Caki2 (cell line): ENCODE data around the gene ARNT2. TPM values are rescaled to one million over a fixed set of nuclear protein-coding genes. Genes with fewer than 3 reads are reported as not detected.

Experiments used
- DNase-seq: peaks from one replicate; pipeline ENCODE4 v3.0.0-alpha.2; 2015; ENCODE audit warnings: low read depth
- in situ Hi-C: cut with HindIII; loops from 2 replicates; pipeline ENCODE4 v1.10.0; 2016; ENCODE audit warnings: low sequenced_read_pairs, low pct_unique_long_range_greater_than_20kb, mixed read lengths
- total RNA-seq: library from RNA; depleted of rRNA; stranded (reverse); fragments of >200 nt; shearing (Covaris generic); gene quantifications from 2 replicates; pipeline ENCODE4 v1.2.3, GENCODE V29; 2014; ENCODE audit warnings: low replicate concordance

ARNT2 gene
- total RNA-seq, 1 experiment from 2014 or later = 26.3 TPM

DNA sequence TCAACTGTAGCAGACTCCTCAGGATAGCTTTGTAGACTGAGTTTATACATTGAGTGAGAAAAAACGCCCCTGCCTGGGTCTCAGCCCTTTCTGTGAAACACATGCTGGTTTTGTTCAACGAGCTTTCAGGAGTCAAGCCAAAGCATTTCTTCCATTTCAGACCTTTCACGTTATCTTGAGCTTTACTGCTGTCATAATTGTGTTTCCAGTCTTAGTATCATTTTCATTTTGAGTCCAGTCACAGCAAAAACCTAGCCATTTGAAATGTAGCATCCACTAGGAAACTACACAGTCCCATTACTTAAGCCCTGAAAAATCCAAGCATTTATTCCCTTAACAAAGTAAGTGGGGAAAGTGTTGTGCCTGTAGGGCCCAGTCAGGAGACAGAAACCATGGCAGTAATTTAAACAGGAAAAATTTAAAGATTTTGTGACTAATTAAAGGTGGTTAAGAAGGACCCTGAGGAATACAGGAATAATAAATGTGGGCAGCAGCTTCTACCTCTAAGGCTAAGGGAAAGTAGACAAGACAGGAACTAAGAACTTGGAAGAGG lies 180.9 kb downstream of the ARNT2 start:
- DNase-seq = no peak
- in situ Hi-C loops = no loop called here

DNA sequence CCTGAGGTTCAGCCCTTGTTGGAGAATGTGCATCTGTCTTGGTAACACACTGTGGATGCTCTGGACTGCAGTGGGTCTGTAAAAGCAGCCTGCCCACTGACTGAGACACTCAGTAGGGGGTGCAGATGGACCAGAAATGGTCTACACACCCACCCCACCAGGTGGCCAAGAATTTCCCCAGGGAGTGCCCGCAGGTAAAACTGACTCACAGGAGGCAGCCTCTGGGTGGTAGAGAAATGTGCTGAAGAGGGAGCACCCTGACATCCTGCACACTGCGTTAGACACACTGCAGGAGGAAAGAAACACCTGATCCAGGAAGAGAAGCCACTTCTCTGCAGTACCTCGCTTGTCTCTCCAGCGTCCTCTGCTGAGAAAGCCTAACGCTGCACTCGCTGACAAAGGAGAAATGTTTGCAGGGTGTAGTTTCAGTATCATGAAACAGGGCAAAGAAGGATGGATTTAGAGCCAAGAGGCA lies 181.4 kb downstream of the ARNT2 start:
- DNase-seq = no peak
- in situ Hi-C loops = no loop called here

DNA sequence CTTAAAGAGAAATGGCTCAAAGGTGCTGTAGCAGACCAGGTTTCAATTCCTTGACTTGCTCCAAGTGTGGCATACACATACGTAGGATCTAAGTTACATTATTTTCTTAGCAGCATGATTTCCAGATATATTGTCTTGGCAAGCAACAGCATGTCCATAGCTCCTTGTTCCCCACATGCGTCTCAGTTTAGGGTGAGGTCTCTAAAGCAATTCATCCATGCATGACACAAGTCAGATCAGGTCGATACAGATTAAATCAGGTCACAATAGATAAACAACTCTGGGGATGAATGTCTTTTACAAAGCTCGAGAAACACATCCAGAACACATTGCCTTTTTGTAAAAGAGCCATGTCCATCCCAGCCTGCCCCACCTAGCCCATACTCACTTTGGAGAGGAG lies 182.0 kb downstream of the ARNT2 start:
- in situ Hi-C loops = no loop called here
- no peak for DNase-seq

DNA sequence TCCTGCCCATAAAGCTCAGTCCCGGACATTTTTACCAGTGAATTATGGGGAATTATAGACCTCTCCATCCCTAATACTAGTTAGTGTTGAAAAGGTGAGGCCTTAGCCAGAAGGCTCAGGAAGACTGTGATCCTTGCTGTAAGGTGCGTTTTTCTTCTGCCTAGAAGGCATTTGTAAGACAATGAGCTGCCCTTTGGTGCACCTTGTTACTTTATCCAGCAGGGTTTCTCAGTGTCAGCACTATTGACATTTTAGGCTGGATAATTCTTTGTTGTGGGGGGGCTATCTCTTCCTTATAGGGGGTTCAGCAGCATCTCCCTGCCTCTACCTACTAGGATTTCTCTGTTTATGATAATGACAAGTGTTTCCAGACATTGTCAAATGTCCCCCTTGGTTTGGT lies 182.8 kb downstream of the ARNT2 start:
- in situ Hi-C loops = no loop called here
- no peak for DNase-seq

DNA sequence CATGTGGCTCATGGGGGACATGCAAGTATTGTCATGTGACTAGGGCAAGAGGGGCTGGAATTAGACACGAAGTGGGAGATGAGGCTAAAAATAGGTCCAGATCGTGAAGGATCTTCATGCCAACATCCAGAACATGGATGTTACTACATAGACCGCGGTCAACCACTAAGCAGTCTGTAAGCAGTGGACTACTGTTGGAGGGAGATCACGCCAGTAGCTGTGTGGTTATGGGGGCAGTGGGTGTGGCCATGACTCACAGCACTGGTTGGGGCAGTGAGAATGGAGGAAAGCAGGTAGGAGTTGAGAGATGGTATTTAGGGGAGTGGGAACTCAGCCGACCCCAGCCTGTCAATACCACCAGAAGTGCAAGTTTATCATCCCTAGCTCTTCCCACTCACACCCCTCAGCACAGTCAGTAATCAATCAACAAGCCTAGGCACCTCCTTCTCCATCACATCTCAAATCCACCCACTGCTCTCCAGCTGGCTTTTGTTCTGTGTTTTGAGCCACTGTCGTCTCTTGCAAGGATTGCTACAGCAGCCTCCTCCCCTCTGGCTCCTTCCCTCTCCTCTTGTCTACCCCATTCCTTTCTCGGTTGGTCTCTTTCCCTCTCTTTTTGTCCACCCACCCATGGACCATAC lies 183.8 kb downstream of the ARNT2 start:
- no peak for DNase-seq
- in situ Hi-C loops = no loop called here

DNA sequence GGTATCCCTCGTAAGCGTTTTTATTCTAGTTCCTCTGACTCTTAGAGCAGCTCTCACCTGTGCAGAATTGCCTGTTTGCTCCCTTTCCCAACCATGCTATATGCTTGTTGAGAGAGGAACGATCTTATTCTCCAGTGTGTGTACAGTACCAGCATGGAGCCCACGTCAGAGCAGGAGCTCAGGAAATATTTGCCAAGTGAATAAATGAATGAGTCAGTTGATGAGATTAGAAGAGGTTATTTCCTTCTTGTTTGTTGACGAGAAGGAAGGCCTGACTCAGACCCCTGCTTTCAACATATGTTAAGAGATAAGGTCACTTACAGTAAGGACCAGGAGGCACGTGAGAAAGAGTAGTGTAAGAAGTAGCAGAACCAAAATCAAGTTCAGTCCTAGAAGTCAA lies 184.6 kb downstream of the ARNT2 start:
- DNase-seq = no peak
- in situ Hi-C loops = no loop called here

DNA sequence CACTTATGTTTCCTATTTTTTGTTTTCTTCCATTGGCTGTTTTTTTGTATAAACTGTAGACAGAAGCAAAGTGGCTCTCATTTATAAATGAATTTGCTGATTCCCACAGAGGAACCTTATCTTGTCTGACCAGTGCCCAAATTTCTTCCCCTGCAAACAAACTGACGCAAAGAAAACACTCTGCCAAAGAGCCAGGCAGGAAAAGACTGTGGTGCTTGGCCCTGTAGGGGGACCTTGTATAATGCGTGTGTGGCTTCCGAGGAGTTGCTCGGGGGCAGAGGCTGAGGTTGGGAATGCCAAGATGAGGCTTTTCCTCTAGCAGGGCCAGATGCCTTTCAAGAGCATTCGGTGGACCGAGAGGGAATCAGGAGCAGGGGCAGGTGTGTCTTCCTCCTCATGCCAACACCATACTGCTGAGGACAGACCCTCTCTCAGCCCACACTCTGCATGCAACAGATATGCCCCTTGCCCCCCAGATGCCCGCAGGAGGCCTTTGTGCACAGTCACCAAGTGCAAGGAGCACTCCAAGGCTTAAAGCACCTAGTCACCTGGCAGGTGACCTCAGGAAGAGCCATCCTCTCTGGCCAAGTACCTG lies 186.7 kb downstream of the ARNT2 start:
- no peak for DNase-seq
- in situ Hi-C loops = no loop called here

DNA sequence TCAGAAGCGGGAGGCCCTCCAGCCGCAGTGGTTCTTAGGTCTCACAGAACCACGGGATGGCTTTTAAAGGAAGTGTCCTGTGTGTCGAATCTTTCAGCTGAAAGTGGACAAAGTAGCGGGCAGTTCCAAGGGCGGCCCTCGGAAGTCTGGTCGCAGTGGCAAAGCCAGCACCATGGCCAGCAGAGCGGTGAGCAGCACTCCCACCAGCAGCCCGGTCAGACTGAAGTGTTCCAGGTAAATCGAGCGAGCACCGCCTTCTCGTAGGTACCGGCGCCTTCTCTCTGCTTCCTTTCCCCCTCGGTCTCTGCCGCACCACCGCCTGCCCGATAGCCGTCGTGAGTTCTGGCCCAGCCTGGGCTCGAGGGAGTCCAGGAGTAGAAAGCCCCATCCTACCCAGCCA lies 187.3 kb downstream of the ARNT2 start:
- in situ Hi-C loops = no loop called here

DNA sequence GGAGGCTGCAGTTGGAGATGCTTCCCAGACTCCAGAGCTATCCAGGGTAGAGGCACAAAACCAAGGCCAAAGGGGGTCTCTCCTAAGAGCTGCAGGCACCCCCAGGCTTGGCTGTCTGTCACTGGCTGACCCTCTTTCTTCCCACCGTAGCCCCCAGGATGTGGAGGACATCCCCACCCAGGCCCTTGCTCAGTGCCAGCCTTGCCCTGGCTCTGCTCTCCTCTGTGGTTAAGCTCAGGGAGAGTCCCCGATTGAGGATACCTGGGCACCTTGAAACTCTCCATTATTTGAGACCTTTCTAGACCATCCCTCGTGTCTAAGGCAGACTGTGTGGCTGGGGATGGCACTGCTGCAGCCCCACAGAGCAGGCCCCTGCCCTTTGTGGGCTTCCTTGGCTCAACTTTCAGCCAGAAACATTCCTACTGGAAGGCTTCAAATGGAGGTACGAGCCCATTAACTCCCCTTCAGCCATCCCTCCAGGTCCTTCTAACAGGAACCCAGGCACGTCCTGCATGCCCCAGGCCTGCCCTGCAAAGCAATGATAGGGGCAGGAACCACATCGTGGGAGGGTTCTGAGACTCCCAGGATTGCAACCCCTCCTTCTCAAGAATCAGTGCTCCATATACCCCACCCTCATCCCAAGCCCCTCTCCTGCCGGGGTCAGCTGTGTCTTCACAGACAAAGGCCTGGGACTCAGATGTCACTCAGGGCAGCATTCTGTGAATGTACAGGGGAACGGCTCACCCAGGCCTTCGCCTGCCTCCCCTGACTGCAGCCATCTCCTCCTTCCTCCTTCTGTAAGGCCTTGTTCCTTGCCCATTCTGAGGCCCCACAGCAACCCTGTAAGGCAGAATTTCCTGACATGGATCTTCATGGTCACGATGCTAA lies 188.0 kb downstream of the ARNT2 start:
- no peak for DNase-seq
- in situ Hi-C loops = no loop called here

More for the DNA sequence above, 187.3 kb downstream of the ARNT2 start:
- no peak for DNase-seq

DNA sequence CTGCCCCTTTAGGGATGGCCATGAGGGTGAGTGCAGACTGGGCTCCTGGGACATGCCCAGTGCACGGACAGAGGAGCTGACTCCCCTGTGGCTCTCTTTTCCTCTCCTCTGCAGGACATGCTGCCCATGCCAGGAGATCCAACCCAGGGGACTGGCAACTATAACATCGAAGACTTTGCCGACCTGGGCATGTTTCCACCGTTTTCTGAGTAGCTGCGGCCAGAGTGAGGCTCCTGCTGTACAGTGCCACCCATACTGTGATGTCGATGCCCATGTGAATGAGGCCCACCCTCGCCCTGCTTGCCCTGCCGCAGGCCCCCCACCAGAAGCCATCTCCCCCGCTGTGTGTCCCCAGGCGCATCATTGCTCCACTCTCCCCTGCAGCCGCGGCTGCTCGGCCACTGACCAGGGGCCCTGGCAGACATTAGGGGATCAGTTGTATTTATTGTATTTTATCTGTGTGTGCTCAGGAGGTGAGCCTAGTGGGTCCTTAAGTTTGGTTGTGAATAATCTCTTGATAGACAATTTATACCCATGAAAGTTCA lies 189.4 kb downstream of the ARNT2 start:
- in situ Hi-C loops = no loop called here
- DNase-seq = no peak

DNA sequence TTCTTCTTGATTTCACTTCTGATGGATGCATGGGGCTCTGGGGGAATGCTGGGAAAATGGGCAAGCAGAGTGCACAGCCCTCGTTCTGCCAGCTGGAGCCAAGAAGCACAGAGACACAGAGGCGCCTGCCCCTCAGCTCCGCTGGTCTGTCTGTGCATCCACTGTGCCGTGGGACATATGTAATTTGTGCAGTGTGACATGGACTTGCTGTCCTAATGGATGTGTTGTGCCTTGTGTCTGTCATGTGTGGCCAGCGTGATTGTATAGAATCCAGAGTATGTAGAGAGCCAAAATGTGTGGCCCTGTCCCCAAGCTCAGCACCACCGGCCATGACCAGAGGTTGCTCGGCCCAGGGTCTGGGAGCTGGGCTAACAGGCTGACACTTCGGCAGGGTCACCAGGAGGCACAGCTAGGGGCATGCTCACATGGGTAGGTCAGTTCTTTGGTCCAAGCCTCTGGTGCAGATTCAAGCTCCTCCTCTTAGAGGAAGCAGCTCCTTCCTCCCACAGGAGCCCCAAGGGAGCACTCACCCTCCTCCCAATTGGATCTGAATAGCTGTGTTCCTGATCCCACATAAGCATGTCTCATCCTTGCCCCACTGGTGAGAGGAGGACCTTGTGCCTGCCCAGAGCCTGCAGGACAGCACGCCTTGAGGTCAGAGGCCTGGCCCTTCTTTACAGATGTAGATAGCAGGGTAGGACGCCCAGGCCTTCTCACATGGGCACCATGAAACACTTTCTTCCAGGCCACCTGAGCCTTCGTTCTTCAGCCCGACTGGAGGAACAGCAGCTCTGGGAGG lies 190.1 kb downstream of the ARNT2 start:
- in situ Hi-C loops = no loop called here
- no peak for DNase-seq

DNA sequence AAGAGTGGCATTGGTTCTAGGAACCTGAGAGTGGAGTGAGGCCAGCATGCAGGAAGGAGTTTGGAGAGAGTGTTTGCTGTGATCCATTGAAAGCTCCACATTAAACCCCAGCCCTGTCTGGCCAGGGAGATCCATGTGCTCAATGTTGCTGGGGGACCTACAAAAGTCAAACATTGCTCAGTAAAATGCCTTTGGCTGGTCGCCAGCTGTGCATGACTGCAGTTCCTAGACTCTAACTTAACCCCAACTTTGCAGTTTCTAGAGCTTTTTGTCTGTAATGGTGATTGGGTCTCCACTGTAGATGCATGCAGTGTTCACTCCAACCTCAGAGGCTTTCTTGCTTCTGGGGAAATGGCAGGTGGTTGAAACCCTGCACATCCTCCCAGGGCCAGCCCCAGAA lies 191.2 kb downstream of the ARNT2 start:
- in situ Hi-C loops = no loop called here
- no peak for DNase-seq

DNA sequence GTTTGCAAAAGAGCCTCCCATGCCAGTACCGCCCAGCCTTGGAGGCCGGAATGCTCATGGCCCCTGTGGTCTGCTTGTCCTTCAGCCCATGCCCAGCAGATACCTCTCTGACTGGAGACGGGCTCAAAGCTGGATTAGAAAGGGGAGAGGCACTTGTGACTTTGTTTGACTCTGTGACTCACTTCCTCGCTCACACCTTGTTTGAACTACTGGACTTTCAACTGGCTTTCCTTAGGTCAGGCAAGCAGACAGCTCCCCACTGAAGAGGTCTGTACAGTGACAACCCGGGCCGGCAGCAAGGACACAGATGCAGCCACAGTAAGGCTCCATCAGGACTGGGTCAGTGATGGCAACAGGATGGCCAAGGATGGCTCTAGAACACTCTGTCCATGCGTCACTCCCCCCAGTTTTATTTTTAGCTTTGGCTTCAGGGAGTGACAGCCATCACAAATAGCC lies 192.4 kb downstream of the ARNT2 start:
- in situ Hi-C loops = no loop called here
- DNase-seq = peak; percentile 14

DNA sequence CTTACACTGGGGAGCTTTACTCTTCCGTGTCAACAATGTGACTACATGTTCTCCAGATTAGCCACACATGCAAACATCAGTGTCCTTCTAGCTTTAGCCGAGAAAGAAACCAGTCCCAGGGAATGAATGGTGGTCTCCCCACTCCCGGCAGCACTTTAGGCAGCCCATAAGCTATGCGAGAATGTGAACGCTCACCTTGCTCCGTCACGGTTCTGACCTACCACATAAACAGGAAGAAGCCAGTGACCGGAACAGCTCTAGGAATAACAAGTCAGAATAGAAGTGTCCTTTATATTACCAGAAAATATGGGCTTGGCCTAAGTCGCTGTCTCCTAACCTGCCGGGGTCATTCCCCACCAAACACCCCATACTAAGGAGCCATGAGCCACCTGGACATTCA lies 192.9 kb downstream of the ARNT2 start:
- in situ Hi-C loops = no loop called here
- DNase-seq = peak; percentile 20

DNA sequence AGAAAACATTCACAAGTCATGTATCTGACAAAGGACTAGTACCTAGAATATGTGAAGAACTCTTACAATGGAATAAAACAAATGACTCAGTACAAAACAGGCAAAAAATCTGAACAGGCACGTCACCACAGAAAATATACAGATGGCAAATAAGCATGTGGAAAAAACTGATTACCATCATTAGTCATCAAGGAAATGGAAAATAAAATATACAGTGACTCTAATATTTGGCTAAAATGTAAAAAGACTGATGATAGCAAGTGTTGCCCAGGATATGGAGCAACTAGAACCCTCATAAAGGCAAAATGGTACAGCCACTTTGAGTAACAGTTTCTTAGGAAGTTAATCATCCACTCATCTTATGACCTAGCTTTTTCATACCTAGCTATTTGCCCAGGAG lies 195.2 kb downstream of the ARNT2 start:
- in situ Hi-C loops = no loop called here
- DNase-seq = peak; percentile 56

DNA sequence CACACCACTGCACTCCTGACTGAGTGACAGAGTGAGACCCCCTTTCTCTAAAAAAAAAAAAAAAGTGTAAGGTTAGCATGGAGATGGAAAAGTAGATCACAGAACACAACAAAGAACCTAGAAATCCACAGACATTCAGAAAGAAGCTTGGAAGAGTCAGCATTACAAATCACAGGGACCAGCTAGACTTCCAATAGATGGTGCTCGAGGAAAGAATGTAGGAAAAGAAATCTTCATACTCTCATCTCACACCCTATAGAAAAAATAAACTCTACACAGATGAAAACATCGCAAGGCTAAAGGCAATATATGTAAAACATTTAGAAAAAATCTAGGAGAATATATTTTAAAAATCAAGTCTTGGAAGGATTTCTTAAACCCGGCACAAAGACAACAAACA lies 196.4 kb downstream of the ARNT2 start:
- DNase-seq = no peak
- in situ Hi-C loops = no loop called here

DNA sequence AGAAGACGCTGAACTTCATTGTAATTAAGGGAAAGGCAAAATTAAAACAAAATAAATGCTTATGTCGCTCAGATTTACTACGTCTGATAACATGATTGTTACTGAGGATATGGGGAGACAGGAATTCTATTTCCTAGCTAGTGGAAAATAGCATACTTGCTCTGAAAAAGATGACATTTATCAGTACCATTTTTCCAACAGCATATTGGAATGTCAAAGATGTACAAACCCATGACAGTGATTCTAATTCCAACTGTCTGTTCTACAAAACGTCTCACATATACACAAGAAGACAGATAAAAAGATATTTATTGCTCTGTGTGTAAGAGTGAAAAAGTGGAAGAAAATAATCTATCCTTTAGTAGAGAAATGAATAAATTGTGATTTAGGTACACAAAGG lies 197.1 kb downstream of the ARNT2 start:
- DNase-seq = no peak
- in situ Hi-C loops = no loop called here
